CD4-positive, alpha-beta T cell (primary cell): ENCODE data around the gene SAC3D1. TPM values are rescaled to one million over a fixed set of nuclear protein-coding genes. Genes with fewer than 3 reads are reported as not detected.
"Not testable (repeated sequence)": the region's sequence is repeated elsewhere in the genome, so short reads cannot be mapped to it uniquely, and the experiment has no call there.

Source experiments
- ATAC-seq: fragments of 200-7000 bp; cut with Tn5 transposase; one replicate; pipeline ENCODE4 v1.10.0; 2022; ENCODE audit warnings: mild to moderate bottlenecking; ENCODE audit not compliant: poor library complexity
- CTCF ChIA-PET: fragments of 350-600 bp; sonication (Branson Sonifier 250); formaldehyde crosslinking; loops from one replicate; lab custom pipeline; 2021; ENCODE audit warnings: antibody characterized with exemption, inconsistent platforms; lab: Charles Lee
- POLR2A ChIA-PET: fragments of 350-600 bp; sonication (Branson Sonifier 250); formaldehyde crosslinking; loops from one replicate; lab custom pipeline; 2021; ENCODE audit warnings: antibody characterized with exemption, inconsistent platforms; lab: Charles Lee
- DNase-seq, 14 experiments: peaks; one replicate each; pipeline ENCODE4 v3.0.0-alpha.2; 2013 to 2020; ENCODE audit warnings: mixed read lengths in 2 of 14
- H3K27ac ChIP-seq, 2 donors: one replicate each; pipeline versions ENCODE4 v1.5.1 to v1.7.0; 2013; ENCODE audit warnings: low read length in 2 of 2, low read depth in 1 of 2, mild to moderate bottlenecking in 1 of 2
- H3K27me3 ChIP-seq, 2 experiments: 1 replicate in 1 of 2; 2 replicates in 1 of 2; pipeline versions ENCODE4 v1.6.1 to v1.7.0; 2013; ENCODE audit warnings: low read length in 2 of 2, control low read depth in 1 of 2, mild to moderate bottlenecking in 1 of 2, moderate library complexity in 1 of 2; ENCODE audit not compliant: insufficient read depth in 2 of 2, control insufficient read depth in 1 of 2
- H3K36me3 ChIP-seq: one replicate; pipeline ENCODE4 v1.6.1; 2013; ENCODE audit warnings: low read length, control low read depth; ENCODE audit not compliant: insufficient read depth
- H3K4me1 ChIP-seq: one replicate; pipeline ENCODE4 v1.6.1; 2013; ENCODE audit warnings: low read length, control low read depth; ENCODE audit not compliant: insufficient read depth
- H3K4me3 ChIP-seq: one replicate; pipeline ENCODE4 v1.5.1; 2013; ENCODE audit warnings: mild to moderate bottlenecking, low read length, moderate library complexity
- H3K9me3 ChIP-seq, 2 experiments: 1 replicate in 1 of 2; 2 replicates in 1 of 2; pipeline versions ENCODE4 v1.6.1 to v1.7.0; 2013; ENCODE audit warnings: low read length in 2 of 2, mild to moderate bottlenecking in 2 of 2, control low read depth in 1 of 2, moderate library complexity in 1 of 2; ENCODE audit not compliant: control insufficient read depth in 1 of 2, insufficient read depth in 1 of 2
- H3K27ac Mint-ChIP-seq: one replicate; pipeline ENCODE4 v1.8.0; 2020; ENCODE audit warnings: mixed read lengths
- H3K27me3 Mint-ChIP-seq: one replicate; pipeline ENCODE4 v1.8.0; 2021; ENCODE audit warnings: mixed read lengths
- H3K36me3 Mint-ChIP-seq: one replicate; pipeline ENCODE4 v1.8.0; 2021; ENCODE audit warnings: low read depth, mixed read lengths
- H3K4me1 Mint-ChIP-seq: one replicate; pipeline ENCODE4 v1.8.0; 2021; ENCODE audit warnings: low read depth, mixed read lengths
- H3K4me3 Mint-ChIP-seq: one replicate; pipeline ENCODE4 v1.8.0; 2020; ENCODE audit warnings: mild to moderate bottlenecking, mixed read lengths
- H3K9me3 Mint-ChIP-seq: one replicate; pipeline ENCODE4 v1.8.0; 2020; ENCODE audit warnings: mixed read lengths
- CTCF ChIP-seq: fragments of 200-600 bp; IDR thresholded peaks from one replicate; pipeline ENCODE4 v1.8.0; 2022; ENCODE audit warnings: antibody characterized with exemption, mild to moderate bottlenecking
- intact Hi-C, 2 experiments: fragments of 100-400 bp; cut with DNase I in 1 of 2; cut with micrococcal nuclease in 1 of 2; formaldehyde crosslinking; loops; one replicate each; pipeline versions ENCODE4 v1.15.1 to v1.9.0; 2023 to 2025; cut with DNase I, micrococcal nuclease
- total RNA-seq, 174 experiments: library from RNA in 2 of 174; stranded (reverse) in 2 of 174; gene quantifications; one replicate each; pipeline ENCODE4 v1.2.3 and lab custom pipeline; 2021 to 2026

Gene SAC3D1
- total RNA-seq, 2 experiments from 2014 or later: 0.49 to 0.78 TPM

- H3K4me3 Mint-ChIP-seq: no peak overlapping the region
- DNase-seq: no peak
- intact Hi-C loops: no loop called here
- H3K27me3 Mint-ChIP-seq: no peaks in the 10 kb centered on the region
- no peaks in the 10 kb centered on the region for H3K36me3 Mint-ChIP-seq
- Histone ChIP-seq H3K4me3 (no peak overlapping the region), H3K9me3 (no peaks in the 10 kb centered on the region), H3K4me1 (peaks cover 17% of the 10 kb centered on the region), H3K27ac (no peak overlapping the region), H3K27me3 (peaks cover 0 to 2% of the 10 kb centered on the region in 2 experiments), H3K36me3 (no peaks in the 10 kb centered on the region)
- TF ChIP-seq CTCF: no peak
- no peak for ATAC-seq
- ChIA-PET CTCF (no interaction called here), POLR2A (no interaction called here)
- H3K4me1 Mint-ChIP-seq: no peaks in the 10 kb centered on the region
- H3K9me3 Mint-ChIP-seq: no peaks in the 10 kb centered on the region
- H3K27ac Mint-ChIP-seq: no peak overlapping the region
These were observed 41.5 kb upstream of the SAC3D1 start for GRCh38 chr11:64999478-64999877.

GRCh38 chr11:65002706-65003105, 38.3 kb upstream of the SAC3D1 start:
- Mint-ChIP-seq H3K9me3 (no peaks in the 10 kb centered on the region), H3K36me3 (no peaks in the 10 kb centered on the region), H3K27me3 (no peaks in the 10 kb centered on the region), H3K4me1 (no peaks in the 10 kb centered on the region), H3K4me3 (no peak overlapping the region), H3K27ac (no peak overlapping the region)
- ATAC-seq: no peak
- CTCF ChIA-PET: no interaction called here
- Histone ChIP-seq H3K9me3 (no peaks in the 10 kb centered on the region), H3K4me1 (peaks cover 10% of the 10 kb centered on the region), H3K4me3 (no peak overlapping the region), H3K27me3 (peaks cover 0 to 2% of the 10 kb centered on the region in 2 experiments), H3K36me3 (no peaks in the 10 kb centered on the region), H3K27ac (no peak overlapping the region)
- POLR2A ChIA-PET: no interaction called here
- no peak for TF ChIP-seq CTCF
- intact Hi-C loops: loop anchor here in 1 of 2 experiments (5.0 kb wide), 1 partner anchor 65 kb away; the partner anchor contains the start of gene GPHA2
- DNase-seq: no peak

DNA sequence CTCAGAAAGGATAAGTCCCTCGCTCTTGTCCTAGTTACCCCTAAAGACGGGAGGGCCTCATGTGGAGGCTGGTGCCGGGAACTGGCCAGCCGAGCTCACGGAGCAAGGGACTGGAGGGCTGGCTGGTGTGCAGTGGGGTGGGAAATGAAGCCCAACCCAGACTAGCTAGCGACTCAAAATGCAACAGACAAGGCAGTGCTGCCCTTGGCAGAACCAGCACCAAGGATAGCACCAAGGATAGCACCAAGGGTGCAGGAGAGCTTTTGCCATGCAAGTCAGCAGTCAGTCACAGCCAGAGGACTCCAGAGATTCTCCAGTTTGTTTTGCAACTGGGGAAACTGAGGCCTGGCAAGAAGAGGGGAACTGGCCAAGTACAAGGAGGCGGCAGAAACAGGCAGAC, 37.7 kb upstream of the SAC3D1 start:
- Histone ChIP-seq H3K9me3 (no peaks in the 10 kb centered on the region), H3K4me3 (no peak overlapping the region), H3K4me1 (peaks cover 10% of the 10 kb centered on the region), H3K27ac (no peak overlapping the region), H3K36me3 (no peaks in the 10 kb centered on the region), H3K27me3 (peaks cover 0 to 2% of the 10 kb centered on the region in 2 experiments)
- Mint-ChIP-seq H3K9me3 (no peaks in the 10 kb centered on the region), H3K36me3 (no peaks in the 10 kb centered on the region), H3K27me3 (no peaks in the 10 kb centered on the region), H3K4me3 (no peak overlapping the region), H3K4me1 (no peaks in the 10 kb centered on the region), H3K27ac (no peak overlapping the region)
- ATAC-seq: no peak
- no peak for DNase-seq
- intact Hi-C loops: loop anchor here in 1 of 2 experiments (5.0 kb wide), 1 partner anchor 66 kb away; the partner anchor contains the start of gene GPHA2
- ChIA-PET POLR2A (no interaction called here), CTCF (no interaction called here)
- TF ChIP-seq CTCF: no peak

- H3K4me1 Mint-ChIP-seq, DNase-seq, H3K4me1 ChIP-seq, H3K36me3 ChIP-seq, ATAC-seq, H3K27ac Mint-ChIP-seq, POLR2A ChIA-PET, H3K9me3 Mint-ChIP-seq, H3K27me3 Mint-ChIP-seq, H3K27ac ChIP-seq, H3K4me3 Mint-ChIP-seq, H3K9me3 ChIP-seq, H3K27me3 ChIP-seq, CTCF ChIA-PET, H3K4me3 ChIP-seq, H3K36me3 Mint-ChIP-seq: not testable (repeated sequence)
- intact Hi-C loops: loop anchor here in 1 of 2 experiments (5.0 kb wide), 1 partner anchor 67 kb away; the partner anchor contains the start of gene GPHA2
These were observed 37.0 kb upstream of the SAC3D1 start for GRCh38 chr11:65003968-65004367.
